DMS 273 treated with DMSO at 0.1 percent for 48 hours (cell line): Measurements from ENCODE around the gene KIF26A.
"Not testable (repeated sequence)": the region's sequence is repeated elsewhere in the genome, so short reads cannot be mapped to it uniquely, and the experiment has no call there.

Experiments
- DNase-seq: peaks from one replicate; lab custom pipeline; 2025; lab: John Stamatoyannopoulos, UW

Gene KIF26A

DNA sequence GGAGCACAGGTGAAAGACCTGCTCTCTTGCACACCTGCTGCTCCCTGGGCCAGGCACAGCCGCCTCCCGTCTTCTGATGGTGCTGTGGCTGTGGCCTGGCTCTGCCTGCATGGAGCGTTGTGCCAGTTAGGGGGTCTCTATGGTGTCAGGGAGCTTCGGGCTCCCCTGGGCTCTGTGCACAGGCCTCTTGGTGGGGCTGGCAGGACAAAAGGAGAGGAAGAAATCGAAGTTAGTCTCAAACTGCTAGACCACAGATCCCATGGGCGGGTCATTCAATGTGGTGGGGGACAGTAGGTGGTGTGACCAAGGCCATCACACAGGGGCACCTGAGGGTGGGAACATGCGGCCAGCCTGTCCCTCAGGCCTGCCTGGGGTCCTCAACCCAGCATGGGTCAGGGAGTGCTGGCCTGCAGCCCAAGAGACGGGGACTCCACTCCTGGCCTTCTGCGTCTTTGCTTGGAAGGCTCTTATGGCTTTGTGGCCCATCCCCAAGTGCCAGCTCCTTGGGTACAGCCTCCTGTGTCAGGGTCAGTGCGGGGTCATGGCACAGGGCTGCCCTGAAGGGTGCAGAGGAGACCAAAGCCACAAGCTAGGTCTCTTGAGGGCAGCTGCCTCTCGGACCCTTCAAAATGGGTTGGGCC is 84.1 kb downstream of the KIF26A start:
- no peak for DNase-seq

GRCh38 chr14:104223101-104224041 is 85.0 kb downstream of the KIF26A start:
- DNase-seq: peak; percentile 81

DNA sequence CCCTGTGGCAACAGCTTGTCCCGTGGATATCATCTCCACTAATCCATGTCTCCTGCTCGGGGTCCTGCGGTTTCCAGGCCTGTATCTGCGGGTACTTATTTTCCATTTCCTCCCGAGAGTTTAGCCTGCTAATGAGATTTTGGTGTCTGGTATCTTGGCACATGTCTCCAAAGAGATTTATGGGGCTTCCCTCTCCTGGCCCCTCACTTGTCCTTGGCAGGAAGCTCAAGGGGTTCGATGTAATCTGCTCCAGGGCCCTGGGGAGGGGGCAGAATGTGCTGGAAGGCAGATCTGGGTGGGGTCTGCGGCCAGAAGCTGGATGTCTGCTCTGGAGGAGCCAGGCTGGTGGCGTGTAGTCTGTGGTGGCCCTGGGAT is 85.7 kb downstream of the KIF26A start:
- no peak for DNase-seq

DNA sequence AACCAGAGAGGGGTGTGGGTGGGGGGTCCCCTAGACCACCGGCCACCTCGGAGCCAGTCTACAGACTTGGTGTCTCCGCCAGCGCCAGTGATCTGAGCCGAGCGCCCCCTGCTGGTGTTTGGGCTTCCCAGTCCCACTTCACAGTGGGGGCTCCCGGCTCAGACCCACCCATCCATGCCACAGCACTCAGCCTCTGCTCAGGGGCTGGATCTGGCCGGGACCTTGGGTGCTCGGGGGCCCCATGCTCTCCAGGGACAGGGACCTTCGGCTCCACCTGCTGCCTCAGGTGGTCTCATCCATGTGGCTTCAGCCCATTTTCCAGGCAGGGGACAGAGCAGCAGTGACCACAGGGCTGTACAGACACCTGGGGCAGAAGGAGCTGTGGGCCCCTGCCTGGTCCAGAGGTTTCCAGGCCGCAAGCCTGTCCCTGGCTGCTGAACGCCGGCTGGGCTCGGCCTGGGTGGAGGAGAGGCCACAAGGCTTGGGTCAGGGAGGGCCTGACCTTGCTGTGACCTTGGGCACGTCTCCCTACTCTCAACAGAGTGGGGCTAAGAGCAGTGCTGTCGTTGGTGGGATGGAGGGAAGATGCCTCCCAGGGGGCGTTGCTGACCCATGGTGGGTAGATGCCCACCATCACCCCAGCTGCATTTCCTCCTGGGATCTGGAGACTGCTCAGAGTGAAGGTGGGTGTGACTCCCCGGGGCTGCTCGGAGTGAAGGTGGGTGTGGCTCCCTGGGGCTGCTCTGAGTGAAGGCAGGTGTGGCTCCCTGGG is 86.3 kb downstream of the KIF26A start:
- DNase-seq: no peak

DNA sequence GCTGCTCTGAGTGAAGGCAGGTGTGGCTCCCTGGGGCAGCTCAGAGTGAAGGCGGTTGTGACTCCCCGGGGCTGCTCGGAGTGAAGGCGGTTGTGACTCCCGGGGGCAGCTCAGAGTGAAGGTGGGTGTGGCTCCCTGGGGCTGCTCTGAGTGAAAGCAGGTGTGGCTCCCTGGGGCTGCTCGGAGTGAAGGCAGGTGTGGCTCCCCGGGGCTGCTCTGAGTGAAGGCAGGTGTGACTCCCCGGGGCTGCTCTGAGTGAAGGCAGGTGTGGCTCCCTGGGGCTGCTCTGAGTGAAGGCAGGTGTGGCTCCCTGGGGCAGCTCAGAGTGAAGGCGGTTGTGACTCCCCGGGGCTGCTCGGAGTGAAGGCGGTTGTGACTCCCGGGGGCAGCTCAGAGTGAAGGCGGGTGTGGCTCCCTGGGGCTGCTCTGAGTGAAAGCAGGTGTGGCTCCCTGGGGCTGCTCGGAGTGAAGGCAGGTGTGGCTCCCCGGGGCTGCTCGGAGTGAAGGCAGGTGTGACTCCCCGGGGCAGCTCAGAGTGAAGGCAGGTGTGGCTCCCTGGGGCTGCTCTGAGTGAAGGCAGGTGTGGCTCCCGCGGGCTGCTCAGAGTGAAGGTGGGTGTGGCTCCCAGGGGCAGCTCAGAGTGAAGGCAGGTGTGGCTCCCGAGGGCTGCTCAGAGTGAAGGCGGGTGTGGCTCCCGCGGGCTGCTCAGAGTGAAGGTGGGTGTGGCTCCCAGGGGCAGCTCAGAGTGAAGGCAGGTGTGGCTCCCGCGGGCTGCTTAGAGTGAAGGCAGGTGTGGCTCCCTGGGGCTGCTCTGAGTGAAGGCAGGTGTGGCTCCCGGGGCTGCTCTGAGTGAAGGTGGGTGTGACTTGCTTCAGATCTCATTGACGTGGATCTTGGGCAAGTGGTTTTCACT is 87.1 kb downstream of the KIF26A start:
- DNase-seq: not testable (repeated sequence)

- no peak for DNase-seq
Observed at GRCh38 chr14:104226421-104227383, 88.3 kb downstream of the KIF26A start.

GRCh38 chr14:104227806-104228205 is 89.4 kb downstream of the KIF26A start:
- DNase-seq: no peak

DNA sequence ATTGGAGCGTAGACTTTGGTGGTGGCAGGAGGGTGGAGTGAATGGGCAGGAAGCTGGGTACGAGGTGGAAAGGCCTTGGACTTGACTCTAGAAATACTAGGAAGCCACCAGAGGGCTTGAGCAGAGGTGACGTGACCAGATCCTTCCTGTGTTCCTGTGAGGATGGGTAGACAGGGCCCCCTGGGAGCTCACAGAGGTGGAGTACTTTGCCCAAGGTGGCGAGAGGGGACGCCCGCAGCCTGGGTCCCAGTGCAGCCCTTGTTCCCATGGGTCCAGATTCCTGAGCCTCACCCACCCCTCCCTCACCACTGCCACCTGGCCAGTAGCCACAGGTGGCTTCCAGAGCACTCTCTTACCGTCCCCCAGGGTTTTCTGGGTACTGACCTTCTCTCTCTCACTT is 89.8 kb downstream of the KIF26A start:
- no peak for DNase-seq

GRCh38 chr14:104228716-104229533 is 90.5 kb downstream of the KIF26A start:
- no peak for DNase-seq

DNA sequence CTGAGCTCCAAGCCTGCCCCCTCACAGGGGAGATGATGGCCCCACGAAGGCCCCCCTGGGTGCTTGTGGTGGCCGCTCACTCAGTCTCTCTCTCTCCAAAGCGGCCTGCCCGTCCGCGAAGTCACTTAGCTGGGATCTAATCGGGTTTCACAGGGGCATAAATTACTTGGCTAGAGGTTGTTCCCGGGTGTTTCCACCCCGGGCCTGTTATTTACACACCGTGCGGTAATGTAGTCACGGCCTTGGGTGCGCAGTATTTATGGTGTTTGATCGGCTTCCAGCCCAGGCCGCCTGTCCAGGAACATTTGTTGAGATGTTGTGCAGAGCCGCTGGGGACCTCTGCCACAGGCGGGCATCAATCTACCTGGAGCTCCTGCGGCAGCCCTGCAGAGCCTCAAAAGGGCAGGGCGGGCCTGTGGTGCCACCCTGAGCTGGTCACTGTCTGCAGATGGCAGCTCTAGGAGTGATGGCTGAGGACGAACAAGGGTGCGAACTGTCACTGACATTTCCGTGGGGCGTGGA is 91.2 kb downstream of the KIF26A start:
- DNase-seq: no peak

DNA sequence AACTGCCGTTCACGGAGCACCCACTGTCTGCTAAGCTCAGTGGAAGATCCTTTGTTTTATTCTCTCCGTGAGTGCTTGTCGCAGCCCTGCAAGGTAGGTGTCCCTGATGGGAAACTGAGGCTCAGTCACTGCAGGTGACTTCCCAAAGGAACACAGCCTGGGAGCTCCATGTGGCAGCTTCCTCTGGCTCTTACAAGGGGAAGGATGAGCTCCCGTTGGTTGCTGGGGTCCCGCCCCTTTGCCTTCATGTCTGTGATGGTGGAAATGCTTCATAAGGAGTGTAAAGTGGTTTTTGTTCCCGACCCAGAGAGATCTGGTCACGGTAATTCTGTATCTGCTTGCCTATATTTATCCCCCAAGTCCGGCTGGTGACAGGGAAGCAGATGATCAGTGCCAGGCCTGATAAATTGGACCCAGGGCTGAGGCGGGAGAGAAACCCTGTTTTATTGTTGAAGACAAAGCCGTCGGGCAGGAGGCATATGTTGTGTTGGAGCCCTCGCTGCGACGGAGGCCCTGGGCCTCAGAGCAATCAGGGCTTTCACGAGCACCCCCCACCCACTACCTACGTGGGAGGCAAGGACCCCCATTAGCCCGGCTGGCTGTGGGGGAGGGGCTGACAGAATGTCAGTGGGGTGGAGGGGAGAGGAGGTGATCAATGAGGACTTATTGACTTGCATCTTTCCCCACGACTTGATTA is 91.9 kb downstream of the KIF26A start:
- DNase-seq: no peak
